Right ventricle myocardium inferior (tissue), 1 donor: ENCODE results near the gene FAM120A. TPM values are rescaled to one million over a fixed set of nuclear protein-coding genes. Genes with fewer than 3 reads are reported as not detected.

Source experiments
- ATAC-seq: fragments of 200-7000 bp; cut with Tn5 transposase; one replicate; pipeline ENCODE4 v1.9.1; 2020; ENCODE audit warnings: mild to moderate bottlenecking, moderate library complexity
- DNase-seq: peaks from one replicate; pipeline ENCODE4 v3.0.0; 2021; ENCODE audit errors: missing footprints
- intact Hi-C: fragments of 100-400 bp; cut with DNase I; formaldehyde crosslinking; loops from one replicate; pipeline ENCODE4 v1.11.0; 2022
- total RNA-seq: library from RNA; stranded (reverse); fragmentation: NEBNext Ultra II Directional; extraction: Animal tissue kit (Norgen Biotek cat#: 25700); gene quantifications from one replicate; pipeline ENCODE4 v1.2.1, GENCODE V29; 2021
- donor health status: DM: no; HTN: yes; CAD: no; lungs with severe emphysema.

FAM120A gene
- total RNA-seq, 1 donor from 2014 or later, result 94.1 TPM

GRCh38 chr9:93567271-93567959, 115.9 kb downstream of the FAM120A start:
- intact Hi-C loops, result loop anchor here (5.0 to 10.0 kb wide), 2 partner anchors 263 to 405 kb away; no protein-coding TSS in a partner anchor
- DNase-seq (no peak), ATAC-seq (peak; percentile 11)

- no peak for ATAC-seq
- intact Hi-C loops, result loop anchor here (5.0 to 10.0 kb wide), 2 partner anchors 263 to 406 kb away; no protein-coding TSS in a partner anchor
- no peak for DNase-seq
These were observed 116.7 kb downstream of the FAM120A start for GRCh38 chr9:93568169-93568568.

- intact Hi-C loops, result loop anchor here (5.0 to 10.0 kb wide), 2 partner anchors 265 to 407 kb away; no protein-coding TSS in a partner anchor
- ATAC-seq (no peak), DNase-seq (no peak)
These were observed 118.2 kb downstream of the FAM120A start for GRCh38 chr9:93569621-93570174.

GRCh38 chr9:93572221-93572620, 120.7 kb downstream of the FAM120A start:
- no peak for DNase-seq
- ATAC-seq, result no peak
- intact Hi-C loops, result no loop called here

- ATAC-seq (no peak), DNase-seq (no peak)
- intact Hi-C loops, result no loop called here
These were observed 121.4 kb downstream of the FAM120A start for GRCh38 chr9:93572636-93573515.

- DNase-seq, result no peak
- intact Hi-C loops, result no loop called here
- no peak for ATAC-seq
These were observed 122.0 kb downstream of the FAM120A start for GRCh38 chr9:93573516-93573828.

- intact Hi-C loops, result no loop called here
- DNase-seq (no peak), ATAC-seq (no peak)
These were observed 122.8 kb downstream of the FAM120A start for GRCh38 chr9:93574091-93574899.

- DNase-seq, result no peak
- peak; percentile 6 for ATAC-seq
- intact Hi-C loops, result no loop called here
These were observed 123.7 kb downstream of the FAM120A start for GRCh38 chr9:93574900-93575795.

GRCh38 chr9:93575796-93576257, 124.3 kb downstream of the FAM120A start:
- intact Hi-C loops, result no loop called here
- DNase-seq (peak; percentile 84), ATAC-seq (peak; percentile 34)

GRCh38 chr9:93576258-93577077, 125.0 kb downstream of the FAM120A start, which contains the start of gene PHF2:
PHF2 (plus strand) TSS chr9:93576584; CDS start chr9:93576774, 190 bp downstream.
- intact Hi-C loops, result no loop called here
- ATAC-seq (peak; percentile 30), DNase-seq (peak; percentile 75)

GRCh38 chr9:93577078-93577974, 125.8 kb downstream of the FAM120A start:
- ATAC-seq (peak; percentile 26), DNase-seq (no peak)
- intact Hi-C loops, result no loop called here

GRCh38 chr9:93577975-93578682, 126.6 kb downstream of the FAM120A start:
- no peak for ATAC-seq
- intact Hi-C loops, result no loop called here
- DNase-seq, result no peak

GRCh38 chr9:93578844-93579243, 127.4 kb downstream of the FAM120A start:
- intact Hi-C loops, result no loop called here
- DNase-seq (no peak), ATAC-seq (no peak)

- intact Hi-C loops, result no loop called here
- DNase-seq (no peak), ATAC-seq (peak; percentile 39)
These were observed 128.4 kb downstream of the FAM120A start for GRCh38 chr9:93579711-93580516.
